Esophagus mucosa (tissue), 1 donor: ENCODE results near the gene CRIP2. TPM values are rescaled to one million over a fixed set of nuclear protein-coding genes. Genes with fewer than 3 reads are reported as not detected.

ENCODE experiments used
- ATAC-seq: fragments of 200-7000 bp; cut with Tn5 transposase; one replicate; pipeline ENCODE4 v1.9.1; 2020
- total RNA-seq: library from RNA; stranded (reverse); gene quantifications from one replicate; pipeline ENCODE4 v1.2.4, GENCODE V29; 2023
- donor health status: DM: yes; HTN: yes; CAD: no.

CRIP2 gene
- total RNA-seq, 1 donor from 2014 or later = 51.5 TPM

DNA sequence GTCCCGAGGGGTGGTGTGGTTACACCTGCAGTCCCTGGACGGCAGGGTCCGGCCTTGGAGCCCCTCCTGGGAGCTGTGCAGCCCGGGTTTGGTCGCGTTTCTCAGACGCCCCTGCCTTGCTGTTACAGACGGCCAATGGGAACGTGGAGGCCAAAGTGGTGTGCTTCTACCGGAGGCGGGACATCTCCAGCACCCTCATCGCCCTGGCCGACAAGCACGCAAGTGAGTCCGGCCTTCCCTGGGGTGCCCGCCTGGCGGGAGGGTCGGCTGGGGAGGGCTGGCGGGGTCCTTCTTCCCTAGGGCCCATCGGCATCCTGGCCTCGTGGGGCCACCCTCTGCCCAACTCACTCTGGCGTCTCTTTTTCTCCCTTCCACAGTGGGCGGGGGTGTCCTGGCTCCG is 29.3 kb upstream of the CRIP2 start:
- no peak for ATAC-seq

- ATAC-seq = no peak
These were observed 28.4 kb upstream of the CRIP2 start for GRCh38 chr14:105445901-105446845.

DNA sequence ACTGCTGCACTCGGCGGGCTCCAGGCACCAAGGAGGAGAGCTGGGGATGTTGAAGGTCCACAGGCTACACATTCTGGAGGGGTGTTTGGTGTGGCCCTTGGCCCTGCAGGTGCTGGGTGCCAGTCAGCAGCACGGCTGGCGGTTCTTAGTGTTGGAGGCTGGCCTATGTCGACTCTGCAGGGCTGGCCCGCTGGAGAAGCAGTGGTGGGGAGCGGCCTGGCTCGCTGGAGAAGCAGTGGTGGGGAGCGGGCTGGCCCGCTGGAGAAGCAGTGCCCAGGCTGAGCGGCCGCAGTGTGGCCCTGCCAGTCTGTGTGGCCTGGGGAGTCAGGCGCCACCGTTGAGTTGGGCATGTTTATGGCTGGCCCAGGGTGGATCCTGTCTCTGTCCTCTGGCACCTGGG is 27.6 kb upstream of the CRIP2 start:
- no peak for ATAC-seq

- no peak for ATAC-seq
These were observed 26.7 kb upstream of the CRIP2 start for GRCh38 chr14:105447651-105448640.

- peak; percentile 80 for ATAC-seq
These were observed 25.9 kb upstream of the CRIP2 start for GRCh38 chr14:105448706-105449111.

DNA sequence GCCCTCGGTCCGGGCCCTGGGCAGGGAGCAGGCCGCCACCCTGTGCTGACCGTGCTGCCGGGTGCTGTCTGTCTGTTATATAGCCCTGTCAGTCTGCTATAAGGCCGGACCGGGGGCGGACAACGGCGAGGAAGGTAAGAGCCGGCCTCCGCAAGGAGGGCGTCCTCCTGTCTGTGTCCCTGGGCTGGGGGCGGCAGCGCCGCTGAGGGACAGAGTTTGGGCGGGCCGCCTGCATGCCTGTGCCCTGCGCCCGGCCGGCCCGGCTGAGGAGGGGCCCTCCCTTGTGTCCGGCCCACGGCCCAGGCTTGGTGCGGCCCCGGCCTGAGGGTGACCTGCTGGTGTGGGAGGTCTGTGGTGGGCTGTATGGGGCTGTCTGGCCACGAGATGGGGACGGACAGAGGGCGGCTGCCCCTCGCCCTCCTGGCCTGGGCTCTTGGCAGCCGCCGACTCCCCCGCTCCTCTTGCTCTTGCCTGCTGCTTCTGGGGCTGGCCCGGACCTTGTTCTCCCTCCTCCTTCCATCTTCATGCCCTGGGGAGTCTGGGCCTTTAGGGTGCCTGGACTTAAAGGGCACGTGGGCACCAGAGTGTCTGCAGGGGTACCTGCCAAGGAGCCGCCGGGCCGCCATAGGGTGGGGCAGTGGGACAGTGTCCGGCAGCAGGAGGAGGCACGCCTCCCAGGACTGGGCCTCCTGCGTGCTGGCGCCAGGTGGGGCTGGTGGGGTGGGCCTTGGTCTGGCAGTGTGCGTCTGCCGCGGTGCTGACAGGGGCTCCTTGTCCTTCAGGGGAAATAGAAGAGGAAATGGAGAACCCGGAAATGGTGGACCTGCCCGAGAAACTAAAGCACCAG is 25.1 kb upstream of the CRIP2 start:
- ATAC-seq = no peak

GRCh38 chr14:105450123-105450505 is 24.5 kb upstream of the CRIP2 start:
- no peak for ATAC-seq

DNA sequence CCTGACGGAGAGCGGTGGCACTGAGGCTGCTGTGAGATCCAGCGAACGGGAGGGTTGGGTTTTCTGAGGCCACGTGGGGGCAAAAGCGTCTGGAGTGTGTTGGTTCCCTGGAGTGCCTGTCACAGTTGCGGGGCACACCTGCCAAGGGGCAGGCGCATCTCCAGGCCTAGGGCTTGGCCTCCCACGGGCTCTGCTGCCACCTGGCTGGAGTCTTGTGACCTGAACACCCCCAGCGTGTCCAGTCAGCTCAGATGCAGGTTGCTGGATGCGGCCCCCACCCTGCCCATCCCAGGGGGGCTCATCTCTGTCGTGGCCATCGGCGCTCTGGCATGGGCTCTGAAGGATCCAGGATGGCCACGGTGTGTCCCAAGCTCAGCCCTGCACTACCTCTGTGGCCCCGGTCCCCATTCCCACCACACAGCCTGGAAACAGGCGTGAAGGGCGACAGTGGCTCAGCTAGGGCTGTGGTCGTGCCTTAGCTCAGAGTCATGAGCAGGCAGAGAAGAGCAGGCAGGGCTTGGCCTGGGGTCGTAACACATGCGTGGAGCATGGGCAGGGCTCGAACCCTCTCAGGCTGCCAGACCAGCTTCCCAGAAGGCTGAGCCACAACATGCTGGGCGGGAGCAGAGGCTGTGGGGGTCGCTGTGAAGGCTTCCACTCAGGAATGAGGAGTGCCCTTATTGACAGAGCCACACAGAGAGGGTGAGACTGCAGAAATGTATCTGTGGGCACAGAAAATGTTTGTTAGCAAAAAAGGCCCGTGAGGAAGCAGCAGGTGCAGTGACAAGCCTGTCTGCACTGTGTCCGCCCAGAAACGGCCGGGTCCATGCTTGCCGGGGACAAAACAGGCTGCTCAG is 23.5 kb upstream of the CRIP2 start:
- ATAC-seq = no peak

DNA sequence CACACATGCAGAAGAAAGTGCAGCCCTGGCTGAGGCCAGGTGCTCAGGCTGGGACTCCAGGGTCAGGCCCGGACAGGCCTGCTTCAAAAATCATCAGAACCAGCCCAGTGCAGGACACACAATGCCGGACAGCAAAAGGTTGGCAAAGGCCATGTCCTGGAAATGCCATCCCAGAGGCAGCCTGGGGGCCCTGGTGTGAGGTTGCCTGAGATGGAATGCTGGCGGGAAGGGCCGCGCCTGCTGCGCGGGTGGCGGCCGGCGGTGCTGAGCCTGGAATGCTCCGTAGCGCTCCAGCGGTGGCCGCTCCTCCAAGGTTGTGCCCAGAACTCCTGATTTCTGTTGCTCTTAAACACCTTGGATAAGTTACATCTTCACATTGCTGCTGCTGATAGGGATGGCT is 21.7 kb upstream of the CRIP2 start:
- no peak for ATAC-seq

GRCh38 chr14:105453847-105454246 is 20.8 kb upstream of the CRIP2 start:
- ATAC-seq = no peak

DNA sequence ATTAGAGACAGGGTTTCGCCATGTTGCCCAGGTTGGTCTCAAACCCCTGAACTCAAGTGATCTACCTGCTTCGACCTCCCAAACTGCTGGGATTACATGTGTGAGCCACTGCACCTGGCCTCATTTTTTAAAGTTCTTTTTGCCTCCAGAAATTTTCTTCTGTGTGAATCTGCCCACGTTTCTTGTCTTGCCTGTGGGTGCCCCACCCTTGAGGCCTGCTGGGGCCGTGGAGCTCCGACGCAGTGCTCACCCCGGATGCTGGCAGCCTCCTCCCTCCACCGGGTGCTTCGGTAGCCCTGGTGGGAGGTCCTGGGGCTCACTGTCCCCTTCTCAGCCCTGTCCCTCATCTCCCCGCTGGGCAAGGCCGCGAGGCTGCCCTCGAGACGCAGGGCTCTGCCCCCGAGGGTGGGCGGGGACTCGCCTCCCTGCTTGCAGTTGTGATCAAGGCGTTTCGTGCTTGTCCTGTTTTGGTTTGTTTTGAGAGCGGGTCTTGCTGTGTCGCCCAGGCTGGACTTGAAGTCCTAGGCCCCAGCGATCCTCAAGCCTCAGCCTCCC is 19.5 kb upstream of the CRIP2 start:
- ATAC-seq = no peak

- ATAC-seq = peak; percentile 8
These were observed 18.6 kb upstream of the CRIP2 start for GRCh38 chr14:105455766-105456660.

- ATAC-seq = peak; percentile 24
These were observed 17.6 kb upstream of the CRIP2 start for GRCh38 chr14:105456736-105457617.

DNA sequence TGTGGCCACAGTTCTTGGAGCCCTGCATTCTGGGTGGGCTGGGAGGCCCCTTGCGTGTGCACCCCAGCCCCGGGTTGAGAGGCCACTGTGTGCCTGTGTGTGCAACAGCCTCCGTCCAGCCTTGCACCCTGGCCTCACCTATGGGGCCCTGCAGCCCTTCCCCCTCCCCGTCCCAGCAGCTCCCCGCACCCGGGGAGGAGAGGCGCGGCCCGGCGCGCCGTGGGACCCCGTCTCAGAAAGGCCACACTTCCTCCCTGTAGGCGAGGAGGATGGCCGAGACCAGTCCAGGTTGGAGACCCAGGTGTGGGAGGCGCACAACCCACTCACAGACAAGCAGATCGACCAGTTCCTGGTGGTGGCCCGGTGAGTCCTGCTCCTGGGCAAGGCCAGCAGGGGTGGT is 16.6 kb upstream of the CRIP2 start:
- ATAC-seq = no peak

GRCh38 chr14:105458571-105458970 is 16.1 kb upstream of the CRIP2 start:
- no peak for ATAC-seq

- no peak for ATAC-seq
These were observed 14.5 kb upstream of the CRIP2 start for GRCh38 chr14:105460116-105460515.

GRCh38 chr14:105460616-105461015 is 14.0 kb upstream of the CRIP2 start:
- no peak for ATAC-seq

DNA sequence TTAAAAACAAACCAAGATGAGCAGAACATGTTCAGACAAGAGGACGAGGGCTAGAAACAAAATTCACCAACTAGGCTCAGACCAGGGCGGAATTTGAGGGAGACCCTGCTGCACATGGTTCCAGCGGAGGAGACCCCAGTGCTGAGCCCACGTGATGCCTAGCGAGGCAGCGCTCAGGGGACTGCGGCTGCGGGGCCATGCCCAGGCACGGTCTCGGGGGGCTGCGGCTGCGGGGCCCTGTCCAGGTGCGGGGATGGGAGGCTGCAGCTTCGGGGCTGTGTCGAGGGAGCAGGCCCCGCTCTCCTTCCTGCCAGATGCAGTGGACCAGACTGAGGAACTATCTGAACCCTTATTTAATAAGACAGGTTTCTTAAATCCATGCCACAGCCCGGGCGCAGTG is 12.7 kb upstream of the CRIP2 start:
- no peak for ATAC-seq

- ATAC-seq = no peak
These were observed 10.1 kb upstream of the CRIP2 start for GRCh38 chr14:105464501-105464900.
